ENCODE data around the gene NAPA.

The NAPA gene

GRCh38 chr19:47521473-47522180 lies 6.8 kb upstream of the NAPA start:
- no peak for DNase-seq

- no peak for DNase-seq
These were observed 6.0 kb upstream of the NAPA start for GRCh38 chr19:47520839-47521238.

GRCh38 chr19:47520343-47520806 lies 5.5 kb upstream of the NAPA start:
- DNase-seq, result no peak

GRCh38 chr19:47518854-47519253 lies 4.0 kb upstream of the NAPA start:
- no peak for DNase-seq

GRCh38 chr19:47518139-47518538 lies 3.3 kb upstream of the NAPA start:
- DNase-seq, result peak; percentile 86

GRCh38 chr19:47514151-47514868 lies 553 bp downstream of the NAPA start:
- no peak for DNase-seq

GRCh38 chr19:47512948-47513319 lies 1.9 kb downstream of the NAPA start:
- no peak for DNase-seq

GRCh38 chr19:47512183-47512947 lies 2.5 kb downstream of the NAPA start:
- DNase-seq, result no peak

GRCh38 chr19:47511681-47512080 lies 3.2 kb downstream of the NAPA start:
- no peak for DNase-seq

GRCh38 chr19:47511128-47511517 lies 3.7 kb downstream of the NAPA start:
- DNase-seq, result no peak

- DNase-seq, result no peak
These were observed 4.2 kb downstream of the NAPA start for GRCh38 chr19:47510516-47511127.

GRCh38 chr19:47509973-47510372 lies 4.9 kb downstream of the NAPA start:
- DNase-seq, result no peak

- no peak for DNase-seq
These were observed 5.6 kb downstream of the NAPA start for GRCh38 chr19:47509170-47509847.

GRCh38 chr19:47508721-47509120 lies 6.1 kb downstream of the NAPA start:
- DNase-seq, result no peak

- no peak for DNase-seq
These were observed 6.8 kb downstream of the NAPA start for GRCh38 chr19:47507924-47508553.

- DNase-seq, result no peak
These were observed 7.9 kb downstream of the NAPA start for GRCh38 chr19:47507012-47507411.

- no peak for DNase-seq
These were observed 8.4 kb downstream of the NAPA start for GRCh38 chr19:47506459-47506858.

GRCh38 chr19:47505506-47505905 lies 9.4 kb downstream of the NAPA start:
- DNase-seq, result no peak

- no peak for DNase-seq
These were observed 11.1 kb downstream of the NAPA start for GRCh38 chr19:47503826-47504150.

- no peak for DNase-seq
These were observed 11.6 kb downstream of the NAPA start for GRCh38 chr19:47503130-47503825.
